ENCODE results near the gene MOV10.
"Not testable (repeated sequence)": the region's sequence is repeated elsewhere in the genome, so short reads cannot be mapped to it uniquely, and the experiment has no call there.

MOV10 gene

GRCh38 chr1:112714313-112715263, 40.1 kb downstream of the MOV10 start:
- no peak for DNase-seq

- DNase-seq = peak; percentile 99
Measured at GRCh38 chr1:112715264-112716053, 41.0 kb downstream of the MOV10 start, which contains the start of gene PPM1J. Gene PPM1J, minus strand, starts transcription at chr1:112715332. Its CDS starts 31 bp downstream, at chr1:112715301.

DNA sequence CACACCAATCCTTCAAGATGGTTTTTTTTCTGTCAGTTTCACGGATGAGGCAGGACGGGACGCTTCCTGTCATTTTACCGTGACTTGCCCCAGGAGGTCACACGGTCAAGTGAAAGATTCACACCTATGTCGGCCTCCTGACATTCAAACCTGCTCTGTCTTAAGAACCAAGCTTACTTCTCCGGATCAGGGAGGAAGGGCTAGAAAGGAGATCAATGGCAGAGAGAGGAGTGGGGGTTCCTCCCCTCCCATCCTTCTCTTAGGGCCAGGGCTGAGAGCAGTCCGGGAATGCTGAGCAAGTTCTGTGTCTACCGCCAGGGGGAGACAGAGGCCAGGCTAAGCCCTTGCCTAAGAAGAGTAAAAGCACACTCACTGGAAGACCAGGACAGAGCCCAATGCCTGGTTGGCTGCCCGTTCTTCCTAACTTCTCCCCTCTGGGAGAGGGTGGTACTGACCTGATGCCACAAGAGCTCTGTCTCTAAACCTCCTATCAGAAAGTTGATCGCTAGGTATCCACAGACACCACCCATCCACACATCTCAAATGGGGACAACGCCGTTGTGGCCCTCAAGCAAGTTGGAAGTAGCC, 41.8 kb downstream of the MOV10 start:
- DNase-seq = peak; percentile 89

GRCh38 chr1:112717263-112717873, 42.9 kb downstream of the MOV10 start:
- no peak for DNase-seq

DNA sequence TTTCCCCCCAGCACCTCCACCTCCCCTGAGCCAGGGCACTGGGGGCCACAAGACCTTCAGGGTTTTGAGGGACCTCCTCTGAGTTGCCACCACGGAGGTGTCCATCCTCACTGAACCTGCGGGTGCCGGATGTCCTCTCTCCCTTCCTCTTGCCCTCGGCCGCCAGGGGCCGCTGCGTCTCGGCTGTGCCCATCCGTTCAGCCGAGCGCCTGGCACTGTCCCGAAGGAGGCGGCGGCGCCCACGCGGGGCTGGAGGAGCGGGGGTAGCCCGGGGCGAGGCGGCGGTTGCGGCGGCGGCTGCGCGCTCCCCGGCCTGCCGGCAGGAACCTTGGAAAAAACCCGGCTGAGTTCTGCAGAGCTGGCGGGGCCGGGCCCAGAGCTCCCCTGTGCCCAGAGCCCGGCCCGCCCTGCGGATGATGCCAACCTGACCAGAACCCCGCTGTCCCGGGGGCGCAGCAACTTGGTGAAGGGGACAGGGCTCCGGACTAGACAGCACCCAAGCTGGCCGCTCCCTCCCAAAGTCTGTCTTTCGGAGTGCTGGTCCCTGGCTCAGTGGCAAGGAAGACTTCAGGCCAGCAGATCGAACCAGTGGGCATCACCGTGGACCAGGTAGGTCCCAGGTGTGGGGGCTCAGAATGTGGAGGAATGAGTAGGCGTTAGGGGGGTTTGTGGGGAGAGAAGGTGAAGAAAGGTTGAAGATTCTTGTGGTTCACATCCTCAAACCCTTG, 44.4 kb downstream of the MOV10 start:
- peak; percentile 83 for DNase-seq

DNA sequence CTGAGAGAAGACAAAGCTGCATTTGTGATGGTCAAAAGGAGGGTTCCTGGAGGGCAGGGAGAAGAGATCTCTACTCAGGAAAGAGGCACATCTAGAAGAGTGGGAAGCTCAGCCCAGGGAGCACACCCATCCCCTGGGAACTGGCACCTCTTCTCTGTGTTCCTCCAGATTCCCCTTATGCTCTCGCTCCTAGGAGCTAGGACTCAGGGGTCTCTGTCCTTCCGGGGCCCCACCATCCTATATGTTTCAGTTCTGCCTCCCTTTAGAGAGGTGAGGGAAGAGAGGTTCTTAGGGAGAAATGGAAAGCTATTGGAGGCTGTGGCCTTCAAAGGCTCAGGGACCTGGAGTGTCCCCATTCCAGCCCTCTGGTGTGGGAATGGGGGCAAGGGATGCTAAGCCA, 45.2 kb downstream of the MOV10 start:
- DNase-seq = no peak

DNA sequence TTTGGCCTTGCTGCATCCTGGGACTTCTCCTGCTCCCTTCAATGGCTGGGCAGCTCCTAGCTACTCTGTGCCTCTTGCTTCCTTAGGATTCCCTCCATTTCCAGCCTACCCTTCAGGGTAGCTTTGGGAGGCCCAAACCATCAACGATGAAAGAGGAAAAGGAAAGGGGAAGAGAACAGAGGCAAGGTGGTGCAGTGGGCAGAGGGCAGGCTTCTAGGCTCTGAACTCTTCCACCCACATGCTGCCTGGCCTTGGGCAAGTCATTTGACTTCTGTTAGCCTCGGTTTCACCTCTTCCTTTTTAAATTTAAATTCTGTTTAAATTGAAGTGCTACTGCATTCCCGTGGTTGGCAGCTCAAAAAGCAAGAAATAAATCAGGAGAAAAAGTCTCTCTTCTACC, 46.3 kb downstream of the MOV10 start:
- no peak for DNase-seq

GRCh38 chr1:112721294-112721693, 46.8 kb downstream of the MOV10 start:
- DNase-seq = not testable (repeated sequence)

DNA sequence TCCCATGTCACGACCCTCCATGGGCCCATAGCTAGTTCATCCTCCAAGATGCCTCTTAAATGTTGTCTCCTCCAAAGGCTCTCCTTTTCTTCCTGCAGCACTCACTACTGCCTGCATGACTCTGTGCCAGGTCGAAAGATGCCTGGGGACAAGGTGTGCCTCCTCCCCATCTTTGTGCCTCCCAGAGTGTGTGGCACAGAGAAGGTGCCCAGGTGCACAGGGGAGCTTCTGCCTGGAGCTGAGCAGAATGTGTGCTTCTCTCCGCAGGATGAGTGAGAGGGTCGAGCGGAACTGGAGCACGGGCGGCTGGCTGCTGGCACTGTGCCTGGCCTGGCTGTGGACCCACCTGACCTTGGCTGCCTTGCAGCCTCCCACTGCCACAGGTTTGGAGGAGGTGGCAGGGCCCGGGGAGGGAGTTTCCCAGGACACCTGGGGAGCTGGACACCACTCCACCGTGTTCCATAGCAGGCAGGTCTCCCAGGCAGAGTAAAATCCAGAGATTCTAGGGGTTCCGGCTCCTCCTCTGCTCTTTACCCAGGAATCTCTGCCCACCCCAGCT, 47.6 kb downstream of the MOV10 start:
- DNase-seq = no peak

DNA sequence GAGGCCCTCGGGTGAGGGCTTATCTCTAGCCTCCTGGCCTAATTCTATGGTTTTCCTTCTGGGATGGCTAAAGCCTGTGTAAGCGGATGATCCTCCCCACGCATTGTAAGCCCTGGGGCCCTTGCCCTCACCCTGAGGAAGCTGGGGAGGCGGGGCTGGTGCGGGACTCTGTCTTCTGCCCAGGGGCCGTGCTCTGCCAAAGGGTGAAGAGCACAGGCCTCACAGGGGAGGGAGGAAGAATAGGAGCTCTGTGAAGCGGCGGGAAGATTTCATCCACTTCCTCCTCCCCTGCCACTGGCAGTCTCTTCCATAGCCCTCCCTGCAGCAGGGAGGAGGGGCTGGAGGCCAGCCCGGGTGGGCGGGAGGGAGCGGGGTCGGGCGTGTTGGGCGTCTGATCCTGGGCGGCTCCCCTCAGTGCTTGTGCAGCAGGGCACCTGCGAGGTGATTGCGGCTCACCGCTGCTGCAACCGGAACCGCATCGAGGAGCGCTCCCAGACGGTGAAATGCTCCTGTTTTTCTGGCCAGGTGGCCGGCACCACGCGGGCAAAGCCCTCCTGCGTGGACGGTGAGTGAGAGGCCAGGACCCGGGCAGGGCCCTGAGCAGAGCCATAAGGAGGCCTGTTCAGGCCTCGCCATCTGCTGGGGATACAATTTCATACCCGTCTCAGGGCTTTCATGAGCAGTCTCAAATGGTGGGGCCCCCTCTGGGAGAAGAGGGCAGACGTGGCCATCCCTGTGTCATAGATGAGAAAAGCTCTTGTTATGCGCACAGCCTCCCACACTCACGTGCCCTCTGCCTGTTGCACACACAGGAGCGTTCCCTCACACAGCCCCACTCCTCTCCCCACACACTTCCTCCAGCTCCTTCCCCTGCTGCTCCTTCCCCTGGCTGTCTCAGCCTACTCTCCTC, 48.4 kb downstream of the MOV10 start:
- DNase-seq = no peak

DNA sequence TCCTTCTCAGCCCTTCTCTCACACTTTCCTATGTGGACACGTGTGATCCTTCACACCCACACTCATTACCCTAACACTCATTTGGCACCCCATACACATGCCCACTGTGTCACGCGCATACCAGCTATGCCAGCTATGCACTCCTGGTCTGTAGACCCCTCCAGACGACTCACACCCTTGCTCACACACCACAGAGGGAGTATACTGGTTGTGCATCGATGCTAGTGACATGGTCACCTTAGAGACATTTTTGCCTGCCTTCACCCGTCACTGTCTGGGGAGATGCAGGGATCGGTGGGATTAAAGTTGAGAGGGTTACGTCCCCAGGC, 49.0 kb downstream of the MOV10 start:
- no peak for DNase-seq

DNA sequence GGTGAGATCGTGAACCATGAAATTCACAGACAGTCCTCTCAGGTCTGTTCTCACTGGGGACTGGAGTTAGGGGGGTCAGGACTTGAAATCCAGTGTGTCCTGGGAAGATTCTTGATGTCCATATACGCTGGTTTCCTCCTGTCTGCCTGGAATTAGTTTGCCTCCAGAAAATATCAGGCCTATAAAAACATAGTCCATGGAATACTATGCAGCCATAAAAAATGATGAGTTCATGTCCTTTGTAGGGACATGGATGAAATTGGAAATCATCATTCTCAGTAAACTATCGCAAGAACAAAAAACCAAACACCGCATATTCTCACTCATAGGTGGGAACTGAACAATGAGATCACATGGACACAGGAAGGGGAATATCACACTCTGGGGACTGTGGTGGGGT, 49.8 kb downstream of the MOV10 start:
- not testable (repeated sequence) for DNase-seq

GRCh38 chr1:112727716-112728115, 53.3 kb downstream of the MOV10 start:
- no peak for DNase-seq

- not testable (repeated sequence) for DNase-seq
Measured at GRCh38 chr1:112728306-112728971, 54.0 kb downstream of the MOV10 start.

GRCh38 chr1:112729011-112729410, 54.6 kb downstream of the MOV10 start:
- DNase-seq = not testable (repeated sequence)

GRCh38 chr1:112729909-112730308, 55.5 kb downstream of the MOV10 start:
- DNase-seq = no peak

- DNase-seq = no peak
Measured at GRCh38 chr1:112731451-112731850, 57.0 kb downstream of the MOV10 start.

- DNase-seq = no peak
Measured at GRCh38 chr1:112735752-112736151, 61.3 kb downstream of the MOV10 start.

DNA sequence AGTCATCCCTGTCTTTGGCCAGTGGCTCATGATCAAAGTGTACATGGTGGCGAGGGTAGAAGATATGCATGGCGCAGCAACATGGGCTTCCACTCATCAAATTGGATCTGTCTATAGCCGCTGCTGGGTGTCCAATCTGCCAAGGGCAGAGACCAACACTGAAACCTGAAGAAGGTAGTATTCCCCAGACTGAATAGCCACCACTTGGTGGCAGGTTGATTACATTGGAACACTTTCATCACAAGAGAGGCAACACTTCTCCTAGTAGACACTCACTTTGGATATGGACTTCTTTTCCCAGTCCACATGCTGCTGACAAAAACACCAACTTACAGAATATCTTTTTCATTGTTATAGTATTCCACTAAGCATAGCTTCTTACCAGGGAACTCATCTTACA, 63.1 kb downstream of the MOV10 start:
- DNase-seq = no peak

Data from CD4-positive, alpha-beta T cell treated with Interleukin-17A for 4 hours (primary cell).